Measurements from ENCODE around the gene TMEM171.

TMEM171 gene

DNA sequence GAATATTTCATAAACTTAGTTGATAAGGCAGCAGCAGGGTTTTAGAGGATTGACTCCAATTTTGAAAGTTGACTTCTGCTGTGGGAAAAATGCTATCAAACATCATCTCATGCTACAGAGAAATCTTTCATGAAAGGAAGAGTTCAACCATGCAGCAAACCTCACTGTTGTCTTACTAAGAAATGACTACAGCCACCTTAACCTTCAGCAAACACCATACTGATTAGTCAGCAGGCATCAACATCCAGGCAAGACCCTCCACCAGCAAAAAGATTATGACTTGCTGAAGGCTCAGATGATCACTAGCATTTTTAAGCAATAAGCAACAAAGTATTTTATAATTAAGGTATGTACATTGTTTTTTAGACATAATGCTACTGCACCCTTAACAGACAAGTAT, 60.2 kb downstream of the TMEM171 start:
- DNase-seq (ENCODE audit: low read depth, low spot score): no peak
- ChIA-PET CTCF (interaction anchor here (2.2 kb wide), 1 partner anchor 9 kb away, joined by 7 read pairs; no protein-coding TSS in a partner anchor), POLR2A (no interaction called here)
- H3K4me3 ChIP-seq (ENCODE audit: low read depth, low read length): no peak overlapping the region
- TF ChIP-seq, protein P1, sequence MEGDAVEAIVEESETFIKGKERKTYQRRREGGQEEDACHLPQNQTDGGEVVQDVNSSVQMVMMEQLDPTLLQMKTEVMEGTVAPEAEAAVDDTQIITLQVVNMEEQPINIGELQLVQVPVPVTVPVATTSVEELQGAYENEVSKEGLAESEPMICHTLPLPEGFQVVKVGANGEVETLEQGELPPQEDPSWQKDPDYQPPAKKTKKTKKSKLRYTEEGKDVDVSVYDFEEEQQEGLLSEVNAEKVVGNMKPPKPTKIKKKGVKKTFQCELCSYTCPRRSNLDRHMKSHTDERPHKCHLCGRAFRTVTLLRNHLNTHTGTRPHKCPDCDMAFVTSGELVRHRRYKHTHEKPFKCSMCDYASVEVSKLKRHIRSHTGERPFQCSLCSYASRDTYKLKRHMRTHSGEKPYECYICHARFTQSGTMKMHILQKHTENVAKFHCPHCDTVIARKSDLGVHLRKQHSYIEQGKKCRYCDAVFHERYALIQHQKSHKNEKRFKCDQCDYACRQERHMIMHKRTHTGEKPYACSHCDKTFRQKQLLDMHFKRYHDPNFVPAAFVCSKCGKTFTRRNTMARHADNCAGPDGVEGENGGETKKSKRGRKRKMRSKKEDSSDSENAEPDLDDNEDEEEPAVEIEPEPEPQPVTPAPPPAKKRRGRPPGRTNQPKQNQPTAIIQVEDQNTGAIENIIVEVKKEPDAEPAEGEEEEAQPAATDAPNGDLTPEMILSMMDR (IDR thresholded peaks at IDR 0.05; ENCODE audit: insufficient read depth, low read length, missing control alignments): no peak
